ENCODE results near the gene POMP. TPM values are rescaled to one million over a fixed set of nuclear protein-coding genes. Genes with fewer than 3 reads are reported as not detected.

POMP gene
- total RNA-seq, 1 donor from 2014 or later, result 98.9 TPM

DNA sequence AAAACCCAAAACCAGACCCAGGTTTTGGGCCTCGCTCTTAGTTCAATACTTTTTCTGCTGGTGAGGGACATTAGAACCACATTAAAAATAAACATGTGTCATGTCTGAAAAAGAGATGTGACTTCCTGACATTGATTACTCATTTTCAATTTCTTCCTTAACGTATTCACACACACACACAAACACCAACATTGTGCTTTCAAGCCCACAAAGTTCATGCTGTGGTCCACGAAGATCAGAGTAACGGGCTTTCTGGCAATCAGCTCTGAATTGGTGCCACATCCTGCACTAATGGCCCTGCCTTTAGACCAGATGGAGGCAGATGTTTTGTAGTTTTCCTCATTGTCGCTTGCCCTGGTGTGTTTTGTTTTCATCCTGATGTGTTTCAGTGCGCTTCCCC, 47.9 kb upstream of the POMP start:
- Histone ChIP-seq H3K36me3 (no peaks in the 10 kb centered on the region), H2AFZ (replicated peaks) (no peak overlapping the region), H3K9ac (no peak overlapping the region), H3F3A (ENCODE audit: low read depth) (no peaks in the 10 kb centered on the region), H3K9me3 (ENCODE audit: low read depth) (no peaks in the 10 kb centered on the region), H4K20me1 (ENCODE audit: low read depth) (no peaks in the 10 kb centered on the region), H3K27ac (no peak overlapping the region), H3K79me2 (ENCODE audit: low read depth) (no peaks in the 10 kb centered on the region), H3K4me1 (no peaks in the 10 kb centered on the region), H3K27me3 (no peaks in the 10 kb centered on the region), H3K4me3 (no peak overlapping the region), H3K4me2 (no peak overlapping the region)
- DNase-seq (ENCODE audit: low spot score), result no peak
- Mint-ChIP-seq H3K9me3 (no peaks in the 10 kb centered on the region), H3K27ac (no peak overlapping the region), H3K4me3 (no peak overlapping the region), H3K36me3 (no peaks in the 10 kb centered on the region), H3K27me3 (ENCODE audit: insufficient read depth, low read depth) (peaks cover 4% of the 10 kb centered on the region), H3K4me1 (no peaks in the 10 kb centered on the region)
- no peak for TF ChIP-seq EZH2 (IDR thresholded peaks at IDR 0.05)
- TF ChIP-seq EZH2phosphoT487 (IDR thresholded peaks at IDR 0.05), result no peak
- TF ChIP-seq, protein P1, sequence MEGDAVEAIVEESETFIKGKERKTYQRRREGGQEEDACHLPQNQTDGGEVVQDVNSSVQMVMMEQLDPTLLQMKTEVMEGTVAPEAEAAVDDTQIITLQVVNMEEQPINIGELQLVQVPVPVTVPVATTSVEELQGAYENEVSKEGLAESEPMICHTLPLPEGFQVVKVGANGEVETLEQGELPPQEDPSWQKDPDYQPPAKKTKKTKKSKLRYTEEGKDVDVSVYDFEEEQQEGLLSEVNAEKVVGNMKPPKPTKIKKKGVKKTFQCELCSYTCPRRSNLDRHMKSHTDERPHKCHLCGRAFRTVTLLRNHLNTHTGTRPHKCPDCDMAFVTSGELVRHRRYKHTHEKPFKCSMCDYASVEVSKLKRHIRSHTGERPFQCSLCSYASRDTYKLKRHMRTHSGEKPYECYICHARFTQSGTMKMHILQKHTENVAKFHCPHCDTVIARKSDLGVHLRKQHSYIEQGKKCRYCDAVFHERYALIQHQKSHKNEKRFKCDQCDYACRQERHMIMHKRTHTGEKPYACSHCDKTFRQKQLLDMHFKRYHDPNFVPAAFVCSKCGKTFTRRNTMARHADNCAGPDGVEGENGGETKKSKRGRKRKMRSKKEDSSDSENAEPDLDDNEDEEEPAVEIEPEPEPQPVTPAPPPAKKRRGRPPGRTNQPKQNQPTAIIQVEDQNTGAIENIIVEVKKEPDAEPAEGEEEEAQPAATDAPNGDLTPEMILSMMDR (IDR thresholded peaks at IDR 0.05), result no peak

DNA sequence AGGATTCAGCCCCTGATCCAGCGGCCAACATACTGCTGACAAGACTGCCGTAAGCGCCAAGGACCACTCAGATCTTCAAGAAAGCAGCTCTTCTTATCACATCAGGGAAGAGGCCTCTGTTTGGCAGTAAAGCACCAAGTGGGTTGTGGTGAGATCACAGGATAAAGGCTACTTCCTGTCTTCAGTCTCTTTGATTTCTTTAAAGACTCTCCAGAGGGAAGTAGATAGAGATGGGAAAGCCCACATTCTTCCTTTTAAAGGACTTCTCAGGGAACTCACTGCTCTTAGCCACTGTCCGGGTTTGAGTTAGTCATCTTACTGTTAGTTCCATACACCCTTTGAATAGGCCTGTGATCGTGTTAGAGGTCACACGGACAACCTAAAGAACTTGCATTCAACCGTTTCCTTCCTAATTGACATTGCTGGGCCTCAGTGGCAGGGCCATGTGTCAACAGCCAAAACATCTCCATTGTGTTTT, 47.2 kb upstream of the POMP start:
- H3K36me3 ChIP-seq, result no peaks in the 10 kb centered on the region
- H3K4me2 ChIP-seq, result no peak overlapping the region
- Mint-ChIP-seq H3K36me3 (no peaks in the 10 kb centered on the region), H3K27me3 (ENCODE audit: insufficient read depth, low read depth) (peaks cover 4% of the 10 kb centered on the region), H3K4me3 (no peak overlapping the region), H3K9me3 (no peaks in the 10 kb centered on the region), H3K4me1 (no peaks in the 10 kb centered on the region), H3K27ac (no peak overlapping the region)
- H3K79me2 ChIP-seq (ENCODE audit: low read depth), result no peaks in the 10 kb centered on the region
- no peaks in the 10 kb centered on the region for H3K4me1 ChIP-seq
- H2AFZ ChIP-seq (replicated peaks), result no peak overlapping the region
- no peak overlapping the region for H3K27ac ChIP-seq
- no peaks in the 10 kb centered on the region for H4K20me1 ChIP-seq (ENCODE audit: low read depth)
- H3K9ac ChIP-seq, result no peak overlapping the region
- H3F3A ChIP-seq (ENCODE audit: low read depth), result no peaks in the 10 kb centered on the region
- DNase-seq (ENCODE audit: low spot score), result no peak
- TF ChIP-seq EZH2phosphoT487 (IDR thresholded peaks at IDR 0.05), result no peak
- H3K4me3 ChIP-seq, result no peak overlapping the region
- H3K9me3 ChIP-seq (ENCODE audit: low read depth), result no peaks in the 10 kb centered on the region
- H3K27me3 ChIP-seq, result no peaks in the 10 kb centered on the region

DNA sequence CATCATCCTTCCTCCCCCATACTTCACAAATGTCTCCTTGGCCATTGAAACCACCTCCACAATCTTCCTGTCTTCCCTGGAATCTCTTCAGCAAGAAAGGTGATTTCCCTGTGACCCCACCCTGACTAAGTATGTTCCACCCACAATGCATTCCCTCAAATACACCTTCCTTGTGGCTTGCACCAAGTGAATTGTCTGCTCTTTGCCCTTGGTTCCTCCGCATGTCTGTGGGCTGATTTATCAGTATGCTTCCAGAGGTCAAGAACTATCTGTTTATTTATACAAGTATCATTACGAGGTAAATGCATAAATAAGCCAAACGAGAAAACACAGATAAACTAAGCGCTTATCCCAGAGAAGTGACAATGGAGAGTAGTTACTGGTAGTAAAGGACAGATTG, 45.4 kb upstream of the POMP start:
- H3K36me3 ChIP-seq, result no peaks in the 10 kb centered on the region
- no peaks in the 10 kb centered on the region for H3K79me2 ChIP-seq (ENCODE audit: low read depth)
- H3K27me3 ChIP-seq, result no peaks in the 10 kb centered on the region
- no peak overlapping the region for H3K27ac ChIP-seq
- Mint-ChIP-seq H3K27me3 (ENCODE audit: insufficient read depth, low read depth) (peaks cover 6% of the 10 kb centered on the region), H3K36me3 (no peaks in the 10 kb centered on the region), H3K27ac (no peak overlapping the region), H3K9me3 (no peaks in the 10 kb centered on the region), H3K4me3 (no peak overlapping the region), H3K4me1 (no peaks in the 10 kb centered on the region)
- H4K20me1 ChIP-seq (ENCODE audit: low read depth), result no peaks in the 10 kb centered on the region
- no peaks in the 10 kb centered on the region for H3F3A ChIP-seq (ENCODE audit: low read depth)
- H2AFZ ChIP-seq (replicated peaks), result no peak overlapping the region
- no peak for DNase-seq (ENCODE audit: low spot score)
- H3K4me3 ChIP-seq, result no peak overlapping the region
- H3K4me1 ChIP-seq, result no peaks in the 10 kb centered on the region
- no peak for TF ChIP-seq EZH2phosphoT487 (IDR thresholded peaks at IDR 0.05)
- no peak for TF ChIP-seq EZH2 (IDR thresholded peaks at IDR 0.05)
- TF ChIP-seq, protein P1 (IDR thresholded peaks at IDR 0.05), result no peak
- H3K9ac ChIP-seq, result no peak overlapping the region
- H3K4me2 ChIP-seq, result no peak overlapping the region
- H3K9me3 ChIP-seq (ENCODE audit: low read depth), result no peaks in the 10 kb centered on the region

DNA sequence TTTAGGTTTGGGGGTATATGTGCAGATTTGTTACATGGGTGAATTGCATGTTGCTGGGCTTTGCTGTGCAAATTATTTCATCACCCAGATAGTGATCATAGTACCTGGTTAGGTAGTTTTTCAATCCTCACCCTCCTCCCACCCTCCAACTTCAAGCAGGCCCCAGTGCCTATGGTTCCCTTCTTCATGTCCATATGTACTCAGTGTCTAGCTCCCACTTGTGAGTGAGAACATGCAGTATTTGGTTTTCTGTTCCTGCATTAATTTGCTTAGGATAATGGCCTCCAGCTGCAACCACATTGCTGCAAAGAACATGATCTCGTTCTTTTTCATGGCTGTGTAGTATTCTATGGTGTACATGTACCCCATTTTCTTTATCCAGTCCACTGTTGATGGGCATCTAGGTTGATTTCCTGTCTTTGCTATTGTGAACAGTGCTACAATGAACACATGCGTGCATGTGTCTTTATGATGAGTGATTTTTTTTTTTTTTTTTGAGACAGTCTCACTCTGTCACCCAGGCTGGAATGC, 42.9 kb upstream of the POMP start:
- peaks cover 4% of the 10 kb centered on the region for H3K27me3 Mint-ChIP-seq (ENCODE audit: insufficient read depth, low read depth)
- no peaks in the 10 kb centered on the region for H3K4me1 Mint-ChIP-seq
- H4K20me1 ChIP-seq (ENCODE audit: low read depth), result no peaks in the 10 kb centered on the region
- TF ChIP-seq EZH2 (IDR thresholded peaks at IDR 0.05) (no peak), EZH2phosphoT487 (IDR thresholded peaks at IDR 0.05) (no peak)
- TF ChIP-seq, protein P1 (IDR thresholded peaks at IDR 0.05), result no peak
- H3K27ac Mint-ChIP-seq, result no peak overlapping the region
- no peak overlapping the region for H3K27ac ChIP-seq
- H3K36me3 ChIP-seq, result no peaks in the 10 kb centered on the region
- H3K4me2 ChIP-seq, result no peak overlapping the region
- no peaks in the 10 kb centered on the region for H3K9me3 ChIP-seq (ENCODE audit: low read depth)
- H3K36me3 Mint-ChIP-seq, result no peaks in the 10 kb centered on the region
- H3F3A ChIP-seq (ENCODE audit: low read depth), result no peaks in the 10 kb centered on the region
- H2AFZ ChIP-seq (replicated peaks), result no peak overlapping the region
- no peak overlapping the region for H3K9ac ChIP-seq
- no peaks in the 10 kb centered on the region for H3K4me1 ChIP-seq
- H3K4me3 ChIP-seq, result no peak overlapping the region
- no peaks in the 10 kb centered on the region for H3K9me3 Mint-ChIP-seq
- H3K4me3 Mint-ChIP-seq, result no peak overlapping the region
- H3K79me2 ChIP-seq (ENCODE audit: low read depth), result no peaks in the 10 kb centered on the region
- no peak for DNase-seq (ENCODE audit: low spot score)
- H3K27me3 ChIP-seq, result no peaks in the 10 kb centered on the region
